ENCODE results near the gene CNTNAP5.

CNTNAP5 gene

DNA sequence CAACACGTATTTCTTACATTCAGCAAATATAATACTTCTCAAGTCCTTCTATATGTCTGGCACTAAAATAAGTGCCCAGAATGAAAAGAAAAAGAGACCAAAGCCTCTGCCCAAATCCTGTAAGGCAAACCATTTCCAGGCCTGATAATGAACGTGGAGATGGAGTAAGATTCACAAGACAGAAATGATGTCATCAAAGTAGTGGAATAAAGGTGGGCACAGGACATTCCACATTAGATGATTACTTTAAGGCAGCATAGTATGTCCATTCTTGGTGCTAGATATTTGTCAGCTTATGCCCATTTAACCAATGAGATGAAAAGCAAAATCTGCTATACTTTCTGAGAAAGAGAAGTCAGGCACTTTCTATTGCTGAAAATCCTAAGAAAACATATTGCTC is 38.5 kb downstream of the CNTNAP5 start:
- DNase-seq (ENCODE audit: low spot score) = no peak

DNA sequence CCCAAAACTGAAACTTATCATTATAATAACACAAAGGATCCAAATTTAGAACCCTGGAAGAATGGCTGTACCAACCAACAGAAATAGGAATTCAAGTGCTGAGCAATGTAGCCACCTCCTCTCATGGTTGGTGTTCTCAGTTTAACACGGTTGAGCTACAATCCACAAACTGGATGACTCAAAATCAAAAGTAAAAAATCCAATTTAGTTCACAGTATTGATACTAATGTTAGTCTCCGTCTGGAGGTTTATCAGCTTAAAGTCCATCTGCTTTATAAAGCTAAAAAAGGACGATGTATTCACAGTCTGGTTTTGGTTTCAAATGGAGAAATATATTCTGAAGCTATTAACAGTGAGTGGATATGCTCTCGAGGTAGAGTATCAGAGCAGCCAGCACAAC is 40.5 kb downstream of the CNTNAP5 start:
- no peak for DNase-seq (ENCODE audit: low spot score)

DNA sequence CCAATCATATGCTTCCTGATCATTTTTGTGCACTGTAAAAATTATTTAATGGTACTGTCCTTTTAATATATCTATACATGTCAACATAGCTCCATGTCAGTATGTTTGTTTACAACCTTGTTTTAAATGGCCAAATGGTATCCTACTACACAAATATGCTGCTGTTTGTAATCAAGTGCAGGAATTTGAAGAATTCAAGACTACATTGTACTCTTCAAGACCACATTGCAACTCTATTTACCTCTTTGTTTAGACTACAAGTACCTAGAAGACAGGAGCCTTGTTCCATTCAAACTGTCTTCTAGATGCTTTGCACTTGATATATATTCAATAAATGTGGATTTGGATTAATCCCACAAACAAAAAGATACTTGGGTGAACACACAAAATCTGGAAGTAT is 41.7 kb downstream of the CNTNAP5 start:
- no peak for DNase-seq (ENCODE audit: low spot score)

DNA sequence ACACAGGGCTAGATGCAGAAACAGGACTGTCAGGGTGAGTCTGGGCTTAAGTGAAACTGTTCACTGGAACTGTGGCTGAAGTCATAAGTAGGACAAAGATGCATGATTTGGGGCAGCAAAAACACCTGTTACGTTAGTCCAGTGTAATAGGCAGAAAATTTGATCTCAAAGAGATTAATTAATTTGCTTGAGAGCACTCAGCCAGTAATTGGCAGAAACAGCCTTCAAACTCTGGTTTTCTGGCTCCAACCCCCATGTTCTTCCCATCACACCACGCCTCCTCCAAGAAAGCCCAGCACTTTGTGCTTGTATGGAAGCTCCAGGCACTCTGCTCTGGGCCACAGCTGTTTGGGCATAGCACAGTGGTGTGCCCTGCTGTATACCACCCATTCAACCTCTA is 54.0 kb downstream of the CNTNAP5 start:
- no peak for DNase-seq (ENCODE audit: low spot score)

DNA sequence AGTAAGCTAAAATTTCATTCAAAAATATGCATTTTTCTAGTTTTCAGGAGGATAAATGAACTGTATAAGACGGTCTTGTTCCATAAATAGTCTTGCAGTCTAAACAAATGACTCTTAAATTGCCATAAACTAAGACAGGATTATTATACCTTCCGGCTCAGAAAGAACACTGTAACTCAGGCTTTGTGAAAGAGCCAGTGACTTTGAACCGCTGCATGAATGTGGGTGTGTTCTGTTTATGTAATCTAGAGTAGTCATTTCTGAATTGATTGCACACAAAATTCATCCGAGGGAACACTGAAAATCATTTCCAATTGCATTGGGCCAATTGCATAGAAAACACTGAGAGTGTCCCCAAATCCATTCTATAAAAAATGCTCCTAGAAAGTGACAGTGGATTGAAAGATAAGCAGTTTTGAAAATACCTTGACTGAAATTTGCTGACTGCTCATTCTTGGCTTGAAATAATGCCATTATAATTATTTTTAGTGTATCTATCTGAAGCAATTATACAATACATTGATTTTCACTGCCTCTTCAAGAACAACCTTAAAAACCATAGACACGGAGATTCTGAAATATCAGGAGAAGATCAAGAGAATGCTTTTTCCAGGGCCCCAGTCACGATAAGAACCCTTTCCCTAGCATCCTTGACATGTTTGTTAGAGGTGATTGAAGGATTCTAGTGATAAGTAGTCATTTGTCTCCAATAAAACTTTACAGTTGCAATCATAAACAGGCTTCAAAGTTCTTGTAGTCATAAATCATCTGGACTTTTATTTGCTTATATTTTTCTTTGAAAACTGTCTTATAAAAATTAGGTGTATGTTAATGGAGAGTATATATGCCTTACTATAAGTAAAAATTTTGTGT is 55.4 kb downstream of the CNTNAP5 start:
- no peak for DNase-seq (ENCODE audit: low spot score)

DNA sequence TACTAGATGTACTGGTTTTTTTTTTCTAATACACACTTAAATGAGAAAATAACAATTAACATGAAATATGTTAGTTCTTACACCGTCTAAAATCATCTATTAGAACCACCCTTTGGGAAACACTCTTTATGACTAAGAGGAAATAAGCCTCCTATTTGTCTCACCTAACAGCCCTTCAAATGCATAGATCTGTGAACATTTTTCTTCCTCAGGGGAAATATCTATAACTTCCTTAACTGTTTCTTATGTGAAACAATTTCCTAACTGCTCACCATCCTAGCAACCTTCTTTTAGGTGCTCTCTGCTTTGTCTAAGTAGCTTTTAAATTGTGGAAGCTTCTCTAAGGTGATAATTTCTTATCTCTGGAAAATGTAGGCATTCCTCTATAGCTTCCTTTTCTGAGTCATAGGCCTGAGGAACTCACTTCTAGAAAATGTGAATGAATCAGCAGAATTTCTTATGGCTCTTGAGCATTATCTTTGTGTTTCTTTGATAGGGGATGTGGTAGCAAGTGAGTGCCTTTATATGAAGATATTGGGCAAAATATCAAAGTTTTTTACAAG is 56.1 kb downstream of the CNTNAP5 start:
- DNase-seq (ENCODE audit: low spot score) = no peak

DNA sequence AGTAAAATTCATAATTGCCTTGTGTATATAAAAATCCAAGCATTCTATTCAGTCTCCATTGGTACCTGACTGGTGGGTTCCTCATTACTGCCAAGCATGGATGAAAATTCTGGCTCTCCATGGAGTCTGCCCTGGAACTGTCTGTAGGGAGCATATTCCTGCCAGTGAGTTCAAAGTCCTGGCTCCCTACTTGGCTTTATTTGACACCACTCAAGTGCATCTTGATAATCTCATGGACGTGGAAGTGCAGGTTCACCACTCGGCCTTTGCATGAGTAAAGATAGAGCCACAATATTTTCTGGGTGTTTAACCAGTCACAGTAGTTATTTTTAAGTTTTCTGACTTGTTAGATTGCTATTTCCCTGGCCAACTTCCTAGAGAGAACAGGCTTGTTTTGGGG is 63.5 kb downstream of the CNTNAP5 start:
- DNase-seq (ENCODE audit: low spot score) = no peak

DNA sequence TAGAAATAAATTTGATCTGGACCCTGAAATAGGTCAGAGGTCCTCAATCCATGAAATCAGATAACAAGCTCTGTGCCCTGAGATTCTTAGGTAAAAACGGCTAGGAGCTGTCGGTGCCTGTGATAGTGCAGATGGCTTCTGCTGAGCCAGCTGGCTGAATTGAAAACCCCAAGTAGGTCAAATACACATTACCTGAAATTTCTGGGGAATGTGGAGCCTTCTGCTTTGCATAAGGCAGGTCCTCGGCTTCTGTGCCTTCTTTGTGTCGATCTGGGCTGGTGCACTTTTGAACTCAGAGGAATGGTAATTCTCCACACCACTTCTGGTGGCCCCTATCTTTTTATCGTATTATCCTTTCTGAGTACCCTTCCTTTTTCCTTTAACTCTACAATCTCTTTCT is 66.6 kb downstream of the CNTNAP5 start:
- no peak for DNase-seq (ENCODE audit: low spot score)

DNA sequence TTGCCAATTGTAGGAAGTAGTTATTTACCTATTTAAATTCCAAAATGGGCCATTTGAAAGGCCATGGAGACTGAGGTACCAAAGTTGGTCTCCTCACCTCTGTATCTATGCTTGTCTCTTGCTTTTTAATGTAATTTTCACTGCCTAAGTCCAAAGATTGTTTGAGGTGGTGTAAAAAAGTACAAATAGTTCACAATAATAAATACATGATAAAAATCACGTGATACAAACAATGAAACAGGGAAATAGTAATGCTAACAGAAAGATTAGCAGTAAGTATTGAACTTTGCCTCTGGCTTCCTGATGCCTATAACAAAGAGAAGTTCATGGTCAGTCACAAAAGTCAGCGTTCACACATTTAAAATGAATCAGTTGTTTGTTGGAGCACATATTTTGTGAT is 67.6 kb downstream of the CNTNAP5 start:
- no peak for DNase-seq (ENCODE audit: low spot score)

DNA sequence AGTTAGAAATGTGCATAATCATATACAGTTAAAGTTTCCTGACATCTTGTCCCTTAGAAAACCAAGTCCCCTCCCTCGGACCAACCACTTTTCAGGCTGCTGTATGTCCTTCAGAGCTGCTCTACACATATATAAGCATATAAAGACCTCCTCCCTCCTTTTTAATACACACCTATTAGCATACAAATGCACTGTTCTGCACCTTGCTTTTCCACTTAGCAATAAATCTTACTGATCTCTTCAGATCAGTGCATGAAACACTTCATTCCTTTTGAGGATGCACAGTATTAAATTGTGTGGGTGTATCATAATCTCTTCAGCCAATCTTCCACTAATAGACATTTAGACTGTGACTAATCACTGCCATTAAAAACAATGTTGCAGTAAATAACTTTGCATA is 79.8 kb downstream of the CNTNAP5 start:
- no peak for DNase-seq (ENCODE audit: low spot score)

DNA sequence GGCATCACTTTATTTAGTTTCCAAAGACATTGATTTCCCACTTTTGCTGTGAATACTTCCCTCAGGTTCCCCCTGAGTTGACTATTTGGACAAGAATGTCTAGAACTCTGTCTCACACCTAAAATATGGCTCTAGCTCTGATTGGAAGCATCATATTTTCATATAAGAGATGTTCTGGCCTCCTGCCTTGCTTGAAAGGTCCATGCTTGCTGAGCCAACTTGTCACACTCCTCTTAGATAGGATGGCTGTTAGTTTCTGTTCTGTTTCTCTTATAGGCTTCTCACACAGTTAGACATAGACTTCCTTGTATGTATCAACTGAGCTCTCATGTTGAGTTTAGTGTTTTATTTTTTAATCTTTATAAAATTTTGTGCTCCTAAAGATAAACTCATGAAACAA is 87.1 kb downstream of the CNTNAP5 start:
- DNase-seq (ENCODE audit: low spot score) = no peak

DNA sequence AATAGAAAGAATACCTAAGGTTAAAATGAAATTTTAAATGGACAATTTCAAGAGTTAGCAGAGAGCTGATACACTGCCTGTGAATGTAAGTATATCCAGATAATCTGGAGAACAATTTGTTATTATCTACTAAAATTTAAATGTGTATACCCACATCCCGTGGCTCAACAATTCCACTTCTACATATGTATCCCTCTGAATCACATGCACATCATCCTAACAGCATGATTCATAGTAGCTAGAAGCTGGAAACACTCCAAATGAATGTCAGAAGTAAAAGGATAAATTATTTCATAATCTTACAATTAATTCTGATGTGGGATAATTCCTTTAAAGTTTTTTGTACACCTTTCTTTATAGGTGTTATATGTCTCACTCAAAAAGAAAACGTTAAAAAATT is 87.9 kb downstream of the CNTNAP5 start:
- DNase-seq (ENCODE audit: low spot score) = no peak

DNA sequence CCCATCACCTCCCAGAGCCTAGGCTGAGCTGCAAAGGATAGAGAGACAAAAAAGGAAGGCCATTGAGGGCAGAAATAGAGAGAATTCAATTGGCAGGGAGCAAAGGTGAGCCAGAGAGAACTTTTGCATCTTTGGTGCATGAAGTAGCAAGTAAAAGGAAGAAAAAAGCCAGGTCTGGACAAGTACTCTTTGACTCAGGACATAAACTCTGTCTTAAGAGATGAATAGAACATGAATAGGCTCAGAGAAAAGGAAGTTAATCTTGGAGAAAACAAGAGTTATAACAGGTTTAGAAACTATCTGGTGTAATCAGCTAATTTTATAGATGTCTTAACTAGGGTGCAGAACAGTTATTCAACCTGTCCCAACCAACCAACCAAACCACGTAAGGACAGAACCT is 95.2 kb downstream of the CNTNAP5 start:
- DNase-seq (ENCODE audit: low spot score) = no peak

DNA sequence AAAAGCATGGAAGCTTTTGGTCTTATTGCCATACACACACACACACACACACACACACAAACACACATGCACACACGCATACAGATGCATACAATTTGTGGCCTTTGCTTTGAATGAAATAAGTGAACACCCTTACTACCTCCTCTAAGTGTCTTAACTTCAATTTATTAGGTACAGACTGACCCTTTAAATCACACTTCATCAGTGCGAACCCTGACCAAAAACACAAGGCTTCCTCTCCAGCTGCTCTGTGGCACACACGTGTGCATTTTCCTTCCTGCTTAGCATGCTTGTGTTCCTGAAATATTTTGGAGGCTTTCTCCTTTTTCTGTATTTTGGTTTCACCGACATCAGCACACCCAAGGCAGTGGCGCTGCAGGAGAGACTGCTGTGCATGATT is 96.0 kb downstream of the CNTNAP5 start:
- DNase-seq (ENCODE audit: low spot score) = no peak

DNA sequence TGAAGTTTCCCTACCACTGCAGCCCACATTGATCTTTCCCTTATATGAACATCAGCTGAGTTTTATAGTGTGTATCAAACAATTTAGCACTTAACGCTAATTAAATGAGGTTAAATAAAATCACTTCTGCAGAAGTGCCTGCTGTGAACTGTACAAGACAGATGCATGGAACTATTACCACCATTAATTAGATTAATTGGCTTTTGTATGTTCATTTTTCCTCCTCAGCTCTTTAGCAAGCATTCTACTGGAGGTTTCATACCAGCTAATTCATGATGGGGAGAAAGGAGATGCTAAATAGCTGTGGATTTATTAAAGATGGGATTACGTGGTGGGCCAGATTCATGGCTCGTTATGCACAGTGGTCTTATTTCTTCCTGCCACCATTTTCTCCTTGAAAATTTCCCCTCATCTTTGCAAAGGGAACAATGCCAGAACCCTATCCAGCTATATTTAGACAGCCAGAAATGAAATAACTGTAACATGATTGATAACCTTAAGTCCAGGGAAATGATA is 96.7 kb downstream of the CNTNAP5 start:
- DNase-seq (ENCODE audit: low spot score) = no peak

DNA sequence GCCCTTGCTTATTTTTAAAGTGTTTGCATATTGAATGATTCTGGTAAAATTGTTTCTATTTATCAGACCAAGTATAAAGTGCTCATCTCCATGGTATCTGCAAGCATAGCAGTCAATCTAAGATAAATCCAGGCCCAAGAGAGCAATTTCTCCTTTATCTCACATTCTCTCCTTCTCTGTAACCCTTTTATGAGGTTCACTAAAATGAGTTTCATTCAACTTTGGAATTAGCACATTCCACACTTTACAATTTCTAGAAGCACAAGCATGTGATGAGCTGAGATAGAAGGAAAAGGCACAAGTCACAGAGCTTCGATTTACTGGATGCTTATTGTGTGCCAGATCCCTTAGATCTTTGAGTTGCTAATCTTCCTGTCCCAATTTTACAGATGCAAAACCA is 97.3 kb downstream of the CNTNAP5 start:
- DNase-seq (ENCODE audit: low spot score) = no peak

DNA sequence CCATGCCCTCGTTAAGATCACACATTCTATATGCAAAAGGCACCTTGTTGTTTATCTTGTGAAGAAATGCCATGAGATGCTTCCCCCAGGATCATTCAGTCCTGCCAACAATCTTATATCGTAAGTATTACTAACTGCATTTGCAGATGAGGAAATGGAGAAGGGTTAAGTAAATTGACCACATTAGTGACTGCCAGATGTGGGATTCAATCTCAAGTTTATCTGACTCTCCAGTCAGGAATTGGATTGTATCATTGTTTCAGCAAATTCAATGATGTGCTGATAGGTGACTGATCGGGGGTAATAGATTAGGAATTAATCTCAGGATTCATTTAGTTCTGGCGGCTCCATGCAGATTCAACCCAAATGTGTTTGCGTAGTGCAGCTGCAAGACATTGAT is 106.2 kb downstream of the CNTNAP5 start:
- DNase-seq (ENCODE audit: low spot score) = no peak

DNA sequence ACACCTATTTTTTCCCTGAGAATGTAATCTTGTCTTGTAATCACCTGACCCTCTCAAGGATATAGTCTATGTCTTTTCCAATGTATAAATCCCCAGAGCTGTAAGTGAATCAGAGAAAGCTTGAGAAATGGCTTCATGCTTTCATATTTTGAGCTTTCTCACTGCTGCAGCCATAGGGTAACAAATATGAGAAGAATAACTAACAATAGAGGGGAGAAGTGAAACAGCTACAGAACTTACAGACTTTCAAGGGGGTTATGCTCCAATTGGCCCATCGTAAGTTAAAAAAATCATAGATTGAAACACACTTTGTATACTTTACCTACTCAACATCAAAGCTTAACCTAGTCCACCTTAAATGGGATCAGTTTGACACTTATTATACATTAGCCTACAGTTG is 111.0 kb downstream of the CNTNAP5 start:
- no peak for DNase-seq (ENCODE audit: low spot score)

DNA sequence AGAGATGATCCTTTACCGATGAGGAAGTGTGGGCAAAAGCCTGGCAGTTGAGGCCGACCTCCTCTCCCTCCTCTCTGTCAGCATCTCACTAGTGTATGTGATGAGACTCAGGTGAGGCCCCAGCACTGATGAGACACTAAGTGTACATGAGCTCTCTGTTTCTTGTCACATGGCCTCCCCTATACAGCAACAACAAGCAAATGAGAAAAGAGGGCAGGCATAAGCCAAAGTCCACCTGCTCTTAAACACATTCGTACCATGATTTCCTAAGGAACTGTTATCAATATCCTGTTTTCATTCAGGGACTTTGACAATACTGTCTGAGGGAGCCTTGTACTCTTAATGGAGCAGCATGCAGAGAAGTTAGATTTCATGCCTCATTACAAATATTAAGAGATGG is 113.0 kb downstream of the CNTNAP5 start:
- DNase-seq (ENCODE audit: low spot score) = no peak

DNA sequence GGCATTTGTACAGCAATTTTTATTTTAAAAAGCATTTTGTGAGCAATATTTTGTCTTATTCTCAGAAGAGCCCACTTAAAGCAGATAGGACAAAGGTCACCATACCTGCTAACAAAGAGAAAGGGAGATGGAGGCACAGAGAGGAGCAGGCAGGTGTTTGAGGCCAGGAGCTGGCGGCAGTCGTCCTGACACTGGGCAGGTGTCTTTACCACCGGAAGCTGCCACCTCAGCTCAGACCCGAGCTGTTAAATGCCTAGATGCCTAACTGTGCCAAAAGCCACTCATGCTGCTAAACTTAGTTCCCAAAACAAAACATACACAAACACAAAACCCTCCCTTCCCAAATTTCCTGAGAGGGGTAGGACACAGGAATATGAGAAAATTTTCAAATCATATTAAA is 120.9 kb downstream of the CNTNAP5 start:
- no peak for DNase-seq (ENCODE audit: low spot score)

DNA sequence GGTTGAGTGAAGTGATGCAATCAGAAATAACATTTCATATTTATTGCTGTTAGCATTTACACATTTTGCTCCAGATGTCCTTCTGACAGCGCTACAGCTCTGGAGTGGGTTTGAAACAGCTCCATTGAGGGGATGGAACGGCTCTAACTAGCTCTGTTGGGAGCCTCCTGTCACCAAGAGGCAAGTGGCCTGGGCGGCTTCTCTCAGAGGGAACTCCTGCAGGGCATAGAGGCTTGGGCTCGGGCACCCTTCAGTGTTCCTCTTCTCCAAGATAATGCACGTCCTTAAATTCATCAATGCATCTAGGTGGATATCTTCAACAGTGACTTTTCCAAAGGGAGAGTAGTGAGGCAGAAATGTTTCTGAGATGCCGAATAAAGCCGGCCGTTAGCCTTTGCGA is 122.5 kb downstream of the CNTNAP5 start:
- no peak for DNase-seq (ENCODE audit: low spot score)

DNA sequence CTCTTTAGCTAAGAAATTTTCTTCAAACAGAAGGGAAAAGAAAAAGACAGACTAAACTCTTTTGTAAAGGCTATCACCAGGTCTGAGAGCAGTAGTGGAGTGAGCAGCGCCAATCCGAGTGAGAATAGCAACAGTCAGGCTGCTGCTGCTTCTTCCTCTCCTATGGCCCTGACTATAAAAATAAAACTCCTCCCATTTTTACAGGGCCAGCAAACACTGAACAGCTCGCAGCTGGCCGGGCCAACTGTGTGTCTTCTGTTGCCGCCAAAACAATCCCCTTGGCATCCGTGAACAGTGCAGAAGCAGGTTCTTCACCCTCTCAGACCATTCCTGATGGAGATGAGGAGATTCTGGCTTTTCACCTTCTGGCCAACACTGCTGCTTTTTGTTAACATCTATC is 124.5 kb downstream of the CNTNAP5 start:
- DNase-seq (ENCODE audit: low spot score) = no peak

DNA sequence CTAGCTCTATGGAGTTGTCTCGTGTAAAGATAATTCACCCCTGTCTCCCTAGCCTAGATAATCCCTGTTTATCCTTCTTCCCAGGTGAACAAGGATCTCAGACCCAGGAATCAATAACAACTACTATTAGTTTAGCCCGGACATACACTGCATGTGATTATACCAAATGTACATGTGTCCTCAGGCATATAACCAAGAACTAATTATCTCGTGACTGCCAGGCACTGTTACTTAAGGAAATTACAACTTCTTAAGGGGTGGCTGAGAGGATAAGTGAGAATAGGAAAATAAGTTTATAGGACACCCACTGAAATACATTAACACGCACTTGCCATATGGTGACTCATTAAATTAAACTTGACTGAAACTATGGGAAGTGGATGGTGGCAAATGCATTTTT is 126.6 kb downstream of the CNTNAP5 start:
- no peak for DNase-seq (ENCODE audit: low spot score)

DNA sequence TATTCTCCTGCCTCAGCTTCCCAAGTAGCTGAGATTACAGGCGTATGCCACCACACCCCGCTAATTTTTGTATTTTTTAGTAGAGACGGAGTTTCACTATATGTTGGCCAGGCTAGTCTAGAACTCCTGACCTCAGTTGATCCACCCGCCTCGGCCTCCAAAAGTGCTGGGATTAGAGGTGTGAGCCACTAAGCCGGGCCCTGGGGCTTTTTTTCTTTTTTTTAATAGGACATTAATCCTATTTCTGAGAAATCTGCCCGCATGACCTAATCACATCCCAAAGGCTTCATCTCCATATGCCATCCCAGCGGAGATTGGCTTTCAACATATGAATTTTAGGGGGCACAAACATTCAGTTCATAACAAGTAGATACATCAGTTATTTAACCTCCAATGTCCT is 128.6 kb downstream of the CNTNAP5 start:
- DNase-seq (ENCODE audit: low spot score) = no peak

Data from activated CD4-positive, alpha-beta T cell treated with anti-CD3 and anti-CD28 coated beads, Interleukin-2, Interleukin-4, amounts not matched to agents 100 ng/mL and 50 ng/mL, durations not matched to agents 16 hours and 8 hours (primary cell).